Measurements from ENCODE around the gene PRND. TPM values are rescaled to one million over a fixed set of nuclear protein-coding genes. Genes with fewer than 3 reads are reported as not detected.

Gene PRND
- total RNA-seq, 1 experiment from 2014 or later, result 0.04 TPM

DNA sequence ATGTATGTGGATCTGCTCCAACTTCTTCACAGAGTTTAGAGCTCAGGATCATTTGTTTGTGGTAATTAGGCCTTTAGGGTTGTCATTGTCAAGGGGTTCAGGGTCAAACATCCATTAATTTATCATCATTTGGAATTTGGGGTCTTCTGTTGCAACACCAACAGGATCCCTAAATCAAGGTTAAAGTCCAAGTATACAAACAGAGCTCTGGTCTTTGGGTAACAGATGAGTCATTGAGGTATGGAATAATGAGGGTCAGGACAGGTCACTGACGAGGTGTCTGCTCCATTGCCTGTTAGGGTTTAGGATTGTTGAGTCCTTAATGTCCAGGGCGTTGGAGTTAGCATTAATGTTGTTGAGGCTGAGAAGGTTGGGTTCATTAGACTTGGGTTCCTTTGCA, 47.6 kb downstream of the PRND start:
- Mint-ChIP-seq H3K9me3 (peaks cover 18 to 21% of the 10 kb centered on the region in 2 experiments), H3K4me1 (no peaks in the 10 kb centered on the region), H3K36me3 (ENCODE audit: insufficient read depth in 1 of 3, low read depth in 3 of 3) (peaks cover 0 to 17% (median 6%) of the 10 kb centered on the region in 3 experiments; a peak in 6 of 7 replicates), H3K27me3 (ENCODE audit: low read depth) (no peaks in the 10 kb centered on the region; the same call in 1 of the 2 replicates), H3K4me3 (no peak overlapping the region), H3K27ac (no peak overlapping the region)
- Histone ChIP-seq H4K91ac (ENCODE audit: insufficient read length, low read depth, low read length) (no peak overlapping the region), H2BK120ac (ENCODE audit: low read depth, low read length, poor library complexity, severe bottlenecking) (no peak overlapping the region), H3K23ac (ENCODE audit: insufficient read length, low read depth, low read length) (no peak overlapping the region), H3K4ac (ENCODE audit: low read depth, low read length) (no peak overlapping the region), H2BK5ac (ENCODE audit: insufficient read length, low read length) (no peak overlapping the region), H3K27me3 (ENCODE audit: insufficient read depth, low read length) (no peaks in the 10 kb centered on the region), H2BK20ac (ENCODE audit: low read depth, low read length, poor library complexity, severe bottlenecking) (no peak overlapping the region), H3K79me1 (ENCODE audit: insufficient read depth, low read depth, low read length, poor library complexity, severe bottlenecking) (no peaks in the 10 kb centered on the region), H3K14ac (ENCODE audit: insufficient read depth, low read length) (no peak overlapping the region), H4K20me1 (ENCODE audit: control insufficient read depth, insufficient read depth, insufficient read length) (no peaks in the 10 kb centered on the region), H3K79me2 (ENCODE audit: insufficient read depth, low read length) (no peaks in the 10 kb centered on the region), H2BK15ac (ENCODE audit: low read depth, low read length) (no peak overlapping the region), H3K9ac (ENCODE audit: extremely low read depth, insufficient read length, low read length) (no peak overlapping the region), H3K9me3 (ENCODE audit: control insufficient read depth, low read depth, low read length) (peaks cover 11% of the 10 kb centered on the region), H4K5ac (ENCODE audit: insufficient read length, low read depth, low read length) (no peak overlapping the region), H2AK5ac (ENCODE audit: insufficient read length, low read length) (no peak overlapping the region), H3K4me1 (ENCODE audit: insufficient read depth, low read length) (no peaks in the 10 kb centered on the region), H3K27ac (ENCODE audit: insufficient read length, low read depth, low read length) (no peak overlapping the region), H3K4me2 (ENCODE audit: insufficient read depth, insufficient read length, low read length) (no peak overlapping the region), H3K56ac (ENCODE audit: insufficient read length, low read depth, low read length) (no peak overlapping the region), H3K18ac (ENCODE audit: insufficient read length, low read depth, low read length) (no peak overlapping the region), H3K23me2 (ENCODE audit: insufficient read length, low read depth, low read length, poor library complexity, severe bottlenecking) (no peaks in the 10 kb centered on the region), H2BK12ac (ENCODE audit: insufficient read length, low read depth, low read length) (no peak overlapping the region), H4K8ac (replicated peaks; ENCODE audit: insufficient read length, low read depth, low read length) (no peak overlapping the region), H2AFZ (ENCODE audit: low read length) (no peak overlapping the region), H3T11ph (ENCODE audit: low read length) (no peak overlapping the region)
- TF ChIP-seq, protein P1, sequence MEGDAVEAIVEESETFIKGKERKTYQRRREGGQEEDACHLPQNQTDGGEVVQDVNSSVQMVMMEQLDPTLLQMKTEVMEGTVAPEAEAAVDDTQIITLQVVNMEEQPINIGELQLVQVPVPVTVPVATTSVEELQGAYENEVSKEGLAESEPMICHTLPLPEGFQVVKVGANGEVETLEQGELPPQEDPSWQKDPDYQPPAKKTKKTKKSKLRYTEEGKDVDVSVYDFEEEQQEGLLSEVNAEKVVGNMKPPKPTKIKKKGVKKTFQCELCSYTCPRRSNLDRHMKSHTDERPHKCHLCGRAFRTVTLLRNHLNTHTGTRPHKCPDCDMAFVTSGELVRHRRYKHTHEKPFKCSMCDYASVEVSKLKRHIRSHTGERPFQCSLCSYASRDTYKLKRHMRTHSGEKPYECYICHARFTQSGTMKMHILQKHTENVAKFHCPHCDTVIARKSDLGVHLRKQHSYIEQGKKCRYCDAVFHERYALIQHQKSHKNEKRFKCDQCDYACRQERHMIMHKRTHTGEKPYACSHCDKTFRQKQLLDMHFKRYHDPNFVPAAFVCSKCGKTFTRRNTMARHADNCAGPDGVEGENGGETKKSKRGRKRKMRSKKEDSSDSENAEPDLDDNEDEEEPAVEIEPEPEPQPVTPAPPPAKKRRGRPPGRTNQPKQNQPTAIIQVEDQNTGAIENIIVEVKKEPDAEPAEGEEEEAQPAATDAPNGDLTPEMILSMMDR (conservative IDR thresholded peaks at IDR 0.05), result no peak
- no CpG with 5 or more reads among the region's 2 CpGs for WGBS (ENCODE audit: extremely low coverage, insufficient read length, low lambda C conversion rate)
- no peak for DNase-seq
